Karpas-422 (cell line): Measurements from ENCODE around the gene H6PD. TPM values are rescaled to one million over a fixed set of nuclear protein-coding genes. Genes with fewer than 3 reads are reported as not detected.

Experiments
- DNase-seq: peaks from one replicate; pipeline ENCODE4 v3.0.0-alpha.2; 2015
- H2AFZ ChIP-seq: fragments of 200-600 bp; sonication (generic); 2 replicates; pipeline ENCODE4 v1.6.1; 2014; ENCODE audit warnings: antibody characterized with exemption, low read length, mixed read lengths
- H3K27ac ChIP-seq: fragments of 200-600 bp; sonication (generic); 2 replicates; pipeline ENCODE4 v1.5.1; 2014; ENCODE audit warnings: mild to moderate bottlenecking, low read length, moderate library complexity
- H3K27me3 ChIP-seq: fragments of 200-600 bp; sonication (generic); 2 replicates; pipeline ENCODE4 v1.6.1; 2014; ENCODE audit warnings: low read length, mixed read lengths
- H3K36me3 ChIP-seq: fragments of 200-600 bp; sonication (generic); 2 replicates; pipeline ENCODE4 v1.6.1; 2014; ENCODE audit warnings: low read length, mixed read lengths; ENCODE audit not compliant: insufficient read depth
- H3K4me1 ChIP-seq: fragments of 200-600 bp; sonication (generic); 2 replicates; pipeline ENCODE4 v1.6.1; 2014; ENCODE audit warnings: mild to moderate bottlenecking, low read length, mixed read lengths
- H3K4me2 ChIP-seq: fragments of 200-600 bp; sonication (generic); 2 replicates; pipeline ENCODE4 v1.6.1; 2014; ENCODE audit warnings: low read length, low read depth, mild to moderate bottlenecking; ENCODE audit not compliant: poor library complexity, severe bottlenecking
- H3K4me3 ChIP-seq: fragments of 200-600 bp; sonication (generic); 2 replicates; pipeline ENCODE4 v1.5.1; 2014; ENCODE audit warnings: mild to moderate bottlenecking, antibody characterized with exemption, low read length, mixed read lengths
- H3K79me2 ChIP-seq: fragments of 200-600 bp; sonication (generic); 2 replicates; pipeline ENCODE4 v1.6.1; 2014; ENCODE audit warnings: mild to moderate bottlenecking, low read length, mixed read lengths
- H3K9ac ChIP-seq: fragments of 200-600 bp; sonication (generic); 2 replicates; pipeline ENCODE4 v1.6.0; 2014; ENCODE audit warnings: low read length
- H3K9me2 ChIP-seq: fragments of 200-600 bp; sonication (generic), shearing (Covaris generic); replicated peaks from 2 replicates; pipeline ENCODE4 v1.6.0; 2014; ENCODE audit warnings: mild to moderate bottlenecking, low read length, moderate library complexity; ENCODE audit not compliant: insufficient read depth
- H3K9me3 ChIP-seq: fragments of 300-700, 200-600 bp; sonication (generic); 2 replicates; pipeline ENCODE4 v1.6.1; 2014; ENCODE audit warnings: low read length, mixed read lengths
- H4K20me1 ChIP-seq: fragments of 200-600 bp; sonication (generic); 2 replicates; pipeline ENCODE4 v1.6.1; 2014; ENCODE audit warnings: mild to moderate bottlenecking, antibody characterized with exemption, low read length, low read depth; ENCODE audit not compliant: insufficient read depth
- total RNA-seq: library from RNA; depleted of rRNA; stranded (reverse); fragments of >200 nt; shearing (Covaris generic); gene quantifications from 2 replicates; pipeline ENCODE4 v1.2.3, GENCODE V29; 2014; ENCODE audit warnings: low replicate concordance

The H6PD gene
- total RNA-seq, 1 experiment from 2014 or later = 21.3 TPM

DNA sequence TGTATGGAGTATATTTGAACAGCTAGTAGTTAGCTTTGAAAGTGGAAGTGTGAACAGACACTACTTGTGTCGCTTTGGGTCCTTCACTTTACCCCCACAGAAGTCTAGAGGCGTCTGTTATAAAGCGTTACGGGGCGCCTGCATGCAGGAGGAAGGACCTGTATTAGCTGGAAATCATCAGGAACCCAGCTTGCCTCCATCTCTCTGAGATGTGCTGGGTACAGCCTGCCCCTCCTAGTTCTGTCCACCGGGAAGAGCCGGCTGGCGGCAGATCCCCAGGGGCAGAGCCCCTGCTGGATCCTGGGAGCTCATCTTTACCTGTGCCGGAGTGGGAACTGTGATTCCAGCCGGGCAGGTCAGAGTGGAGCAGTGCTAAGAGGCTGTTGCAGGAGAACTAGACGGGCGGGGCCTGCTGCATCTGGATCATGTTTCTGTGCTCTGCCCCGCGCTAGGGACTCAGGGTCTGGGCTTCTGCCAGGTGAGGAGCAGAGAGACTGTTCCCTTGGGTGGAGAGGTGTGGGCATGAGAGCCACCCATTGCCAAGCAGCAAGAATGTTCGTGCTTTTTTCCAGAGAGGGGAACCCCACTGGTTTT lies 35.8 kb downstream of the H6PD start:
- Histone ChIP-seq H4K20me1 (no peaks in the 10 kb centered on the region), H3K4me3 (no peak overlapping the region), H3K27ac (no peak overlapping the region), H3K9me3 (no peaks in the 10 kb centered on the region), H3K4me2 (no peak overlapping the region), H3K4me1 (no peaks in the 10 kb centered on the region), H3K9ac (no peak overlapping the region), H3K27me3 (no peaks in the 10 kb centered on the region), H2AFZ (no peak overlapping the region), H3K9me2 (no peaks in the 10 kb centered on the region), H3K79me2 (no peaks in the 10 kb centered on the region), H3K36me3 (no peaks in the 10 kb centered on the region)
- no peak for DNase-seq

DNA sequence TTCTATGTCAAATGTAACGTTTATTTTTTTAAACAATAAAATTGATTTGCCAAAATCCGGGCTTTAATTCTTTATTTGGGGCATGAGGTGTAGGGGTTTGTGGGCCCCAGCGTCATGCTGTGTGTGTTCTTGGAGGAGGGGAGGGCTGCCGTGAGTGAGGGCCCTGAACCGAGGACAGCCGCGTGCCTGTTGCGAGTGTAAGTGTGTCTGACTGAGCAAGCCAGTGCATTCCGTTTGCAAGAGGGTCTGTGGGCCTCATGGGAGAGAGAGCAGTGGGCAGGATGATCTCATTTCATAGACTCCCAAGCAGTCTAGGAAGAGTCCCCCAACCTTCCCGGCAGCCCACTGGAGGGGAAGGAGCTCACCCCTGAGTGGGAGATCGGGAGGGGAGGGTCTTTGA lies 36.7 kb downstream of the H6PD start:
- H3K27ac ChIP-seq = no peak overlapping the region

DNA sequence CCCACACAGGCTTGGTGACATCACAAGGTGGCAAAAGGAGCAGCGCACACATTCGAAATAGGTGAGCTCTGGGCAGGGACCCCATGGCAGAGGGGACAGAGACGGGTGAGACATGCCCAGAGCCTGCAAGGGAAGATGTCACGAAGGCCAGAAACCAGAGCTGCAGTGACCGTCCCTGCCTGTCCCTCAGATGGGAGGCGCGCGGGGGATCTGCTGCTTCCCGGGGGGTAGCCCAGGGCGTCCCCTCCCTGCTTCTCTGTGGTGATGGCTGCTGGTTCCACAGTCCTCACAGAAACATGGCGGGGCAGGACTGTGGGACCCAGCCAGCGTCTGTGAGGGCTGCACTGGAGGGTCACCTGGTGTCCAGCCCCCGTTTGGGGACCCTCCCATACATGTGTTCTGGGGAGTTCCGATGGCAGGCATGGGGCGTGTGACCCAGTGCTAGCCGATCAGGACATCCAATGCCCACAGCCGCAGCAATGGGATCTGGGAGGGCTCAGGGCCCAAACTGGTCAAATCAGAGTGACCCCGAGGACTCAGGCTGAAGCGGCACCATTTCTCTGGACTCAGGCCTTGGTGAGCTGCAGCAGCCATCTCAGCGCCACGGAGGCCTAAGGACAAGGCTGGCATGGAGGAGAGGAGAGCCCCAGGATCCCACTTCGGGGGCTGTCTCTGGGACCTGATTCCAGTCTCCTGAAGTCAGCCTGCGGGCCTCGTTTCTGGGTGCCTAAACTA lies 37.5 kb downstream of the H6PD start:
- Histone ChIP-seq H3K9me3 (no peaks in the 10 kb centered on the region), H3K9ac (no peak overlapping the region), H3K36me3 (no peaks in the 10 kb centered on the region), H3K4me2 (no peak overlapping the region), H3K27ac (no peak overlapping the region), H3K79me2 (no peaks in the 10 kb centered on the region), H3K27me3 (no peaks in the 10 kb centered on the region), H3K4me3 (no peak overlapping the region), H2AFZ (no peak overlapping the region), H3K9me2 (no peaks in the 10 kb centered on the region), H4K20me1 (no peaks in the 10 kb centered on the region), H3K4me1 (no peaks in the 10 kb centered on the region)
- DNase-seq = no peak

More for the DNA sequence above, 36.7 kb downstream of the H6PD start:
- Histone ChIP-seq H4K20me1 (no peaks in the 10 kb centered on the region), H3K27me3 (no peaks in the 10 kb centered on the region), H3K36me3 (no peaks in the 10 kb centered on the region), H3K79me2 (no peaks in the 10 kb centered on the region), H3K4me1 (no peaks in the 10 kb centered on the region), H3K4me3 (no peak overlapping the region), H3K9me2 (no peaks in the 10 kb centered on the region), H3K9ac (no peak overlapping the region), H3K4me2 (no peak overlapping the region), H2AFZ (no peak overlapping the region), H3K9me3 (no peaks in the 10 kb centered on the region)
- no peak for DNase-seq

DNA sequence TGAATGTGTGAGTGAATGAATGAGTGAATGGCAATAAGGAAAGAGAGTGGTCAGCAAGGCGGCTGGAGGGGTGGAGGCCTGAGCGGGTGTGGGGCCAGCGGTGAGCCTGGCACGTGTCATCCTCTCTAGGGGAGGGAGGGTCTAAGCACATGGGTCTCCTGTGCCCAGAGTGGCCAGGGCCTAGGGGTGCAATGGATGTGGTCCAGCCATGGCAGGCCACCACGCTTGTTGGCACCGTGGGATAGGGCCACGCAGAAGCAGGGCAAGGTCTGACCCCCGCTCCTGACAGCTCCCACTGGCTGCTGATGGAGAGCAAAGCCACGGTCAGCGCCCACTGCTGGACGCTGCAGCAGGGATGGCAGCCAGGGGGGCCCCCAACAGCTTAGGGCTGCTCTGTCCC lies 38.6 kb downstream of the H6PD start:
- Histone ChIP-seq H3K9me2 (no peaks in the 10 kb centered on the region), H3K9ac (no peak overlapping the region), H3K4me3 (no peak overlapping the region), H3K27me3 (no peaks in the 10 kb centered on the region), H2AFZ (no peak overlapping the region), H3K27ac (no peak overlapping the region), H3K79me2 (no peaks in the 10 kb centered on the region), H3K9me3 (no peaks in the 10 kb centered on the region), H3K4me1 (no peaks in the 10 kb centered on the region), H4K20me1 (no peaks in the 10 kb centered on the region), H3K4me2 (no peak overlapping the region), H3K36me3 (no peaks in the 10 kb centered on the region)
- DNase-seq = no peak

DNA sequence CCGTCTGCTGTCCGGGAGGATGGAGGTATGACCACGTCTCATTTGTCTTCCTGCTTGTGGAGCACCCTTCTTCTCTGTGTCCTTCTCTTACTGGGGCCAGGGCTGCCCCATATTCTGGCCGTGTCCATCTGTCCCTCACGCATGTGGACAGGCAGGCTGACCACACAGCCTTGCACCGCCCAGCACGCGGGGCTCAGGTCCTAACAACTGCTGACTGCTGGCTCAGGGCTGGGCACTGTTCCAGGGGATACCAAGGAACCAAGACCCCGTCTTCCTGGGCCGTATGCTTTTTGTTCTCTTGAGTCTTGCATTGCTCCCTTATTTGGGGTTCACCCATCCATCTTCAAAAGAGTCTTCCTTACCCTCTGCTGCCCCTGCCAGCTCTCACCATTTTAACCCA lies 40.6 kb downstream of the H6PD start:
- H3K4me3 ChIP-seq = no peak overlapping the region
- no peak overlapping the region for H2AFZ ChIP-seq
- no peak overlapping the region for H3K9ac ChIP-seq
- DNase-seq = no peak
- H4K20me1 ChIP-seq = no peaks in the 10 kb centered on the region
- H3K36me3 ChIP-seq = no peaks in the 10 kb centered on the region
- H3K4me1 ChIP-seq = no peaks in the 10 kb centered on the region
- H3K27ac ChIP-seq = no peak overlapping the region
- no peaks in the 10 kb centered on the region for H3K27me3 ChIP-seq
- no peaks in the 10 kb centered on the region for H3K9me2 ChIP-seq
- no peak overlapping the region for H3K4me2 ChIP-seq
- H3K9me3 ChIP-seq = no peaks in the 10 kb centered on the region
- H3K79me2 ChIP-seq = no peaks in the 10 kb centered on the region

DNA sequence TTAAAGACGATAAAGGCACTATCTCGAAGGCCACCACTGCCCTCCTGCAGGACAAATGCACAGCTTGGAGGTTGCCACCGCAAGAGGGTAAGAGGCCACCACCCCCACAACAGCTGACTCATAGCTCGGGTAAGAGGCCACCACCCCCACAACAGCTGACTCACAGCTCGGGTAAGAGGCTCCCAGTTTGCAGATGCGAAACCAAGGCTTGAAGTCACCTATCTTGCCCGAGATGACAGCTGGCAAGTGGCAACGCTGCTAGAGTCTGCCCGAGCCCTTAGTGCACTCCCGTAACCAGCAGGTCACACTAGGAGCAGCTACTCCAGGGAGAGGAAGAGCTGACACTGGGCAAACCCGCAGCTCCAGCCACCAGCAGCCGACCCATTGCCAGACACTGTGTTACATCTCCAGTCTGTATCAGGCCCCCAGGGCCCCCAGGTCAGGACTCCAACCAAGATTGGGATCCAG lies 41.0 kb downstream of the H6PD start:
- Histone ChIP-seq H3K4me2 (no peak overlapping the region), H2AFZ (no peak overlapping the region)
- peak; percentile 56 for DNase-seq

DNA sequence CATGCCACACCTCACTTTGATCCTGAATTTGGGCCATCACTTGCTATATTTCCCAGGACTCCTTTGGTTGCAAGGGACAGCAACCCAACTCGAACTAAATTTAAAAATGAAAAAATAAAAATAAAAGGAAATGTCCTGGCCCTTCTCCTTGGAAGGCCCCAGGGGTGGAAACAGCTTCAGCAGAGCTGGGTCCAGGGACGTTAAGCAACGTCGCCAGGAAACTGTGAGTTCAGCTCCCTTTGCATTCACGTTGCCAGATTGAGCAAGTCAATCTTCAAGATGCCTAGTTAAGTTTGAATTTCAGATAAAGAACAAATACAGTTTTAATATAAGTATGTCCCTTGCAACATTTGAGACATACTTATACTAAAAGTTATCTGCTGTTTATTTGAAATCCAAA lies 43.5 kb downstream of the H6PD start:
- no peak overlapping the region for H3K27ac ChIP-seq
- no peak overlapping the region for H3K4me2 ChIP-seq
- no peaks in the 10 kb centered on the region for H3K9me2 ChIP-seq
- H3K79me2 ChIP-seq = no peaks in the 10 kb centered on the region
- no peaks in the 10 kb centered on the region for H3K9me3 ChIP-seq
- H2AFZ ChIP-seq = no peak overlapping the region
- no peaks in the 10 kb centered on the region for H3K4me1 ChIP-seq
- H3K36me3 ChIP-seq = no peaks in the 10 kb centered on the region
- no peaks in the 10 kb centered on the region for H3K27me3 ChIP-seq
- H3K4me3 ChIP-seq = no peak overlapping the region
- no peak overlapping the region for H3K9ac ChIP-seq
- DNase-seq = no peak
- H4K20me1 ChIP-seq = no peaks in the 10 kb centered on the region

More for the DNA sequence above, 41.0 kb downstream of the H6PD start:
- Histone ChIP-seq H4K20me1 (no peaks in the 10 kb centered on the region), H3K9me2 (no peaks in the 10 kb centered on the region), H3K36me3 (no peaks in the 10 kb centered on the region), H3K9me3 (no peaks in the 10 kb centered on the region), H3K27me3 (no peaks in the 10 kb centered on the region), H3K79me2 (no peaks in the 10 kb centered on the region), H3K9ac (no peak overlapping the region), H3K4me3 (no peak overlapping the region), H3K4me1 (no peaks in the 10 kb centered on the region), H3K27ac (no peak overlapping the region)

DNA sequence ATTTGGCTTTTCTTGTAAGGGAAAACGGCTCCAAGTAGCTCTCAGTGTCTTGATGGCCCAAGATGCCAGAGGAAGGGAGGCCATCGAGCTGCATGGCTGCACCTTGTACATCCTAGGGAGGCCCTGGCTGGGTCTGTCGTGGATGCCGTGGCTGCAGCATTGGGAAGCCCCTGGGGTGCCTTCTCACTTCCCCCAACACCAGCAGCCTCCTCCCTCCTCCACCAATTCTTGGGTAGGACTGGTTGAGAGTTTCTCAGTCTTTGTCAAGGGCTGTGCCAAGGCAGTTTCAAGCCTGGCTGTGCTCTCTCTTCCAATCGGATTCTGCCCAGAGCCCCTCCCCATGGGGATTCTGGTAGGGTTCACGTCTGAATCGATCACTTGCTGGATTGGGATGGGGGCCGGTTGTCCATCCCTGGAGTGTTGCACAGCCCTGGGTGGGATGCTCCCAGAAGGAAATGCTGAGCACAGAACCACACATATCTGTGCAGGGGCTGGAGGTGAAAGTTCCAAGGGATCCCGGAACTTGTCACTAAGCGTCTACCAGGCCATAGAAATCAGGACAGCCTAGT lies 44.1 kb downstream of the H6PD start:
- Histone ChIP-seq H3K4me2 (no peak overlapping the region), H3K36me3 (no peaks in the 10 kb centered on the region), H3K79me2 (no peaks in the 10 kb centered on the region), H3K4me1 (no peaks in the 10 kb centered on the region), H3K27ac (no peak overlapping the region), H3K4me3 (no peak overlapping the region), H3K9me3 (no peaks in the 10 kb centered on the region), H4K20me1 (no peaks in the 10 kb centered on the region), H3K27me3 (no peaks in the 10 kb centered on the region), H2AFZ (no peak overlapping the region), H3K9me2 (no peaks in the 10 kb centered on the region), H3K9ac (no peak overlapping the region)
- DNase-seq = no peak
